Fibroblast of lung (primary cell): ENCODE measurements around the gene CMC1.

Experiments used
- EZH2 ChIP-seq: IDR thresholded peaks from 2 replicates; pipeline ENCODE4 v1.5.1; 2012; ENCODE audit warnings: low read length, control low read depth, mild to moderate bottlenecking; ENCODE audit errors: missing control alignments
- TF ChIP-seq, protein P1 (sequence below), 2 donors: IDR thresholded peaks in 1 of 2; conservative IDR thresholded peaks in 1 of 2; 1 replicate in 1 of 2; 2 replicates in 1 of 2; pipeline ENCODE4 v1.5.1; 2011 to 2012; ENCODE audit warnings: low read length in 2 of 2, control low read depth in 1 of 2, inconsistent platforms in 1 of 2, low read depth in 1 of 2, mild to moderate bottlenecking in 1 of 2

DNA sequence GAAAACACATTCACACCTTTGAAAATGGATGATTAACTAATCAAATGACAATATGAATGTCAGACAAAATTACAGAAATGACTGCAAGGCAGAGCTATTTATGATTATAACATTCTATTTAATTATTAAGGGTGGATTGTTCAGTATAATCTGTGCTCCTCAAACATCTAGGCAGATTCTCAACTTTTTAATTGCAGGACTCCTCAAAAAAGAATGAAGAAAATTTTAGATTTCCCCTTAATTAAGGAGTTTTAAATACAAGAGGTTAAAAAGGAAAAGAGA lies 22.6 kb upstream of the CMC1 start:
- TF ChIP-seq, protein P1, sequence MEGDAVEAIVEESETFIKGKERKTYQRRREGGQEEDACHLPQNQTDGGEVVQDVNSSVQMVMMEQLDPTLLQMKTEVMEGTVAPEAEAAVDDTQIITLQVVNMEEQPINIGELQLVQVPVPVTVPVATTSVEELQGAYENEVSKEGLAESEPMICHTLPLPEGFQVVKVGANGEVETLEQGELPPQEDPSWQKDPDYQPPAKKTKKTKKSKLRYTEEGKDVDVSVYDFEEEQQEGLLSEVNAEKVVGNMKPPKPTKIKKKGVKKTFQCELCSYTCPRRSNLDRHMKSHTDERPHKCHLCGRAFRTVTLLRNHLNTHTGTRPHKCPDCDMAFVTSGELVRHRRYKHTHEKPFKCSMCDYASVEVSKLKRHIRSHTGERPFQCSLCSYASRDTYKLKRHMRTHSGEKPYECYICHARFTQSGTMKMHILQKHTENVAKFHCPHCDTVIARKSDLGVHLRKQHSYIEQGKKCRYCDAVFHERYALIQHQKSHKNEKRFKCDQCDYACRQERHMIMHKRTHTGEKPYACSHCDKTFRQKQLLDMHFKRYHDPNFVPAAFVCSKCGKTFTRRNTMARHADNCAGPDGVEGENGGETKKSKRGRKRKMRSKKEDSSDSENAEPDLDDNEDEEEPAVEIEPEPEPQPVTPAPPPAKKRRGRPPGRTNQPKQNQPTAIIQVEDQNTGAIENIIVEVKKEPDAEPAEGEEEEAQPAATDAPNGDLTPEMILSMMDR (conservative IDR thresholded peaks at IDR 0.05 in 1 of 2, IDR thresholded peaks at IDR 0.05 in 1 of 2; ENCODE audit: low read depth in 1 of 2, low read length in 2 of 2) = no peak
- TF ChIP-seq EZH2 = no peak
